Natural killer cell (primary cell): Measurements from ENCODE around the gene SCARB1. TPM values are rescaled to one million over a fixed set of nuclear protein-coding genes. Genes with fewer than 3 reads are reported as not detected.
A peak's percentile ranks its signal among the peaks of the same experiment; 100 is the strongest.

ENCODE experiments used
- ATAC-seq, 3 donors: fragments of 150-1000 bp in 2 of 3; fragments of 200-7000 bp in 1 of 3; cut with Tn5 transposase; 1 replicate in 1 of 3; 2 replicates in 2 of 3; pipeline ENCODE4 v1.10.0; 2021; ENCODE audit warnings: mild to moderate bottlenecking in 2 of 3, moderate library complexity in 2 of 3
- DNase-seq, 2 donors: peaks; one replicate each; pipeline versions ENCODE4 v3.0.0 to v3.0.0-alpha.2; 2013 to 2021; ENCODE audit warnings: mixed read lengths in 1 of 2
- H3K27ac ChIP-seq: one replicate; pipeline ENCODE4 v1.5.1; 2013; ENCODE audit warnings: mild to moderate bottlenecking, low read length
- H3K27me3 ChIP-seq: one replicate; pipeline ENCODE4 v1.6.1; 2013; ENCODE audit warnings: low read length; ENCODE audit not compliant: control insufficient read depth, insufficient read depth
- H3K36me3 ChIP-seq: one replicate; pipeline ENCODE4 v1.6.1; 2013; ENCODE audit warnings: low read length; ENCODE audit not compliant: control insufficient read depth, insufficient read depth
- H3K4me1 ChIP-seq: one replicate; pipeline ENCODE4 v1.6.1; 2013; ENCODE audit warnings: low read length; ENCODE audit not compliant: control insufficient read depth, insufficient read depth
- H3K4me3 ChIP-seq: one replicate; pipeline ENCODE4 v1.5.1; 2013; ENCODE audit warnings: low read length
- H3K9me3 ChIP-seq: one replicate; pipeline ENCODE4 v1.6.1; 2013; ENCODE audit warnings: low read length; ENCODE audit not compliant: control insufficient read depth, insufficient read depth
- H3K27ac Mint-ChIP-seq, 2 donors: one replicate each; pipeline ENCODE4 v1.8.0; 2022; ENCODE audit warnings: mild to moderate bottlenecking in 2 of 2, mixed read lengths in 2 of 2, moderate library complexity in 1 of 2
- H3K27me3 Mint-ChIP-seq, 2 donors: one replicate each; pipeline ENCODE4 v1.8.0; 2022; ENCODE audit warnings: low read depth in 2 of 2, mixed read lengths in 2 of 2
- H3K36me3 Mint-ChIP-seq: one replicate; pipeline ENCODE4 v1.8.0; 2022; ENCODE audit warnings: mixed read lengths
- H3K4me1 Mint-ChIP-seq, 2 donors: one replicate each; pipeline ENCODE4 v1.8.0; 2022; ENCODE audit warnings: mixed read lengths in 2 of 2
- H3K4me3 Mint-ChIP-seq: one replicate; pipeline ENCODE4 v1.8.0; 2022; ENCODE audit warnings: mild to moderate bottlenecking, moderate library complexity, mixed read lengths
- H3K9me3 Mint-ChIP-seq, 2 donors: one replicate each; pipeline ENCODE4 v1.8.0; 2022; ENCODE audit warnings: mixed read lengths in 2 of 2
- WGBS: methylation state at CpG from one replicate; pipeline ENCODE4 v1.1.7; 2013; ENCODE audit warnings: missing lambda C conversion rate; ENCODE audit not compliant: insufficient coverage; 5-methylcytosine and 5-hydroxymethylcytosine counted together
- intact Hi-C: fragments of 100-400 bp; cut with micrococcal nuclease; formaldehyde crosslinking; loops from one replicate; pipeline ENCODE4 v1.14.2; 2022
- total RNA-seq, 4 donors: library from RNA; stranded (reverse); fragments of 120-200 nt in 1 of 4; gene quantifications; one replicate each; pipeline versions ENCODE4 v1.2.3 to v1.2.4, GENCODE V29; 2013 to 2022
- TF ChIP-seq, protein P1 (sequence below): fragments of 200-600 bp; IDR thresholded peaks from one replicate; pipeline ENCODE4 v1.8.0; 2022; ENCODE audit warnings: antibody characterized with exemption

Gene SCARB1
- total RNA-seq, 3 donors from 2014 or later (not counting 1 experiment from before 2014, with no cell fraction given), result 1.1 to 2.7 (median 1.3) TPM

DNA sequence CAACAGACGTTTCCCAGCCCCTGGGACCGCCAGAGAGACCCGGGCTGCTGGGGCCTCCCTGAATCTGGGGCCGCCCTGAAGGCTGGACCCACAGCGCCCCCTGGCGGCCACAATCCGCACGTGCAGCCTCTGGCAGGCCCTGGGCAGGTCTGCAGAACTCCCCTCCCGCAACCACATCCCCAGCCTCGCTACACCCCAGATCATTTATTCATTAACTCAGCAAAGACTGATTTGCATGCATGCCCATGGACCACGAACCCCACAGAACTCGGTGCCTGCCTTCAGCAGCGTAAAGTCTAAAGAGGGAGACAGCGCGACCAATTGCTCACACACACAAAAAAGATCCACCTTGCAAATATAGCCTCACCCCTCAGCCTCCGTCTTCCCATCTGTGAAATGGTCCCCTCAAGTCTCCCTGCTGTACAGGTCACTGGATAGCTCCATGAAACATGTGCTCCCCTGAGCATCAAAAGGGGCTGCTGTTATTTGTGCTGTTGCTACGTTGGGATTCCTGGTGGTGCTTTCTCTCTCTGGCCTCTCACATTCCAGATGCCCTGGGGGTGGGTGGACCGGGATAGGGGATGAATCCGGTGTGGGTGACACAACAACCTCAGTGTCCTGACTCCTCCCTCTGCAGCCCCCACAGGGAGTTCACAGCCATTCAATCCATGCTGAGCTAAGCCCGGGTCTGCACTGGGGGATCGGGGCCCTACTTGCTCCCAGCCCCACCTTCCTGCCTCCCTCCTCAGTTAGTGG lies 96.4 kb downstream of the SCARB1 start:
- Mint-ChIP-seq H3K27ac (peak overlapping the region; percentile 64 to 80), H3K36me3 (no peaks in the 10 kb centered on the region), H3K27me3 (peaks cover 27 to 35% of the 10 kb centered on the region in 2 donors), H3K9me3 (peaks cover 0 to 2% of the 10 kb centered on the region in 2 donors), H3K4me3 (peak overlapping the region; percentile 60), H3K4me1 (peaks cover 21% of the 10 kb centered on the region in 2 donors)
- H3K4me3 ChIP-seq, result no peak overlapping the region
- peak; percentile 83 to 87 for DNase-seq
- WGBS, result 34% methylated on average over 21 of the region's 21 CpGs
- TF ChIP-seq, protein P1, sequence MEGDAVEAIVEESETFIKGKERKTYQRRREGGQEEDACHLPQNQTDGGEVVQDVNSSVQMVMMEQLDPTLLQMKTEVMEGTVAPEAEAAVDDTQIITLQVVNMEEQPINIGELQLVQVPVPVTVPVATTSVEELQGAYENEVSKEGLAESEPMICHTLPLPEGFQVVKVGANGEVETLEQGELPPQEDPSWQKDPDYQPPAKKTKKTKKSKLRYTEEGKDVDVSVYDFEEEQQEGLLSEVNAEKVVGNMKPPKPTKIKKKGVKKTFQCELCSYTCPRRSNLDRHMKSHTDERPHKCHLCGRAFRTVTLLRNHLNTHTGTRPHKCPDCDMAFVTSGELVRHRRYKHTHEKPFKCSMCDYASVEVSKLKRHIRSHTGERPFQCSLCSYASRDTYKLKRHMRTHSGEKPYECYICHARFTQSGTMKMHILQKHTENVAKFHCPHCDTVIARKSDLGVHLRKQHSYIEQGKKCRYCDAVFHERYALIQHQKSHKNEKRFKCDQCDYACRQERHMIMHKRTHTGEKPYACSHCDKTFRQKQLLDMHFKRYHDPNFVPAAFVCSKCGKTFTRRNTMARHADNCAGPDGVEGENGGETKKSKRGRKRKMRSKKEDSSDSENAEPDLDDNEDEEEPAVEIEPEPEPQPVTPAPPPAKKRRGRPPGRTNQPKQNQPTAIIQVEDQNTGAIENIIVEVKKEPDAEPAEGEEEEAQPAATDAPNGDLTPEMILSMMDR, result peak; percentile 98
- no peak overlapping the region for H3K27ac ChIP-seq
- peaks cover 42% of the 10 kb centered on the region for H3K4me1 ChIP-seq
- intact Hi-C loops, result loop anchor here (1.0 to 5.0 kb wide), 2 partner anchors 435 to 731 kb away; no protein-coding TSS in a partner anchor
- ATAC-seq, result peak; percentile 78 to 87 (median 78)
- H3K36me3 ChIP-seq, result no peaks in the 10 kb centered on the region
- peaks cover 16% of the 10 kb centered on the region for H3K27me3 ChIP-seq
- peaks cover 22% of the 10 kb centered on the region for H3K9me3 ChIP-seq

DNA sequence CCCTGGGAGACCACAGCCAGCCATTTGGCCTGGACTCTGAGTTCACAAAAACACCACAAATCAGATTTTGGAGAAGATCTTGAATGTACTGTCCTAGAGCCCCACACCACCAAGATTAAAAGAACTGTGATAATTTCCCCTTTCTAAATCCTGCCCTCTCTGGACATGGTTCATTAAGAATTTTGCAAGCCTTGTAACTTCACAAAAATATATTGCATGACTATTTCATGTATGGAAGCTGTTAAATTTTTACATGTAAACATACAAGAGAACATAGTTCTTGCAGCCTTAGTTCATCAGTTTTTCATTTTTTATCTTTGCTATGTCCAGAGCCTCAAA lies 97.0 kb downstream of the SCARB1 start:
- intact Hi-C loops, result loop anchor here (1.0 to 5.0 kb wide), 2 partner anchors 434 to 730 kb away; no protein-coding TSS in a partner anchor
- Mint-ChIP-seq H3K27ac (peak overlapping the region; percentile 64 to 80), H3K4me3 (peak overlapping the region; percentile 60), H3K9me3 (peaks cover 0 to 2% of the 10 kb centered on the region in 2 donors), H3K36me3 (no peaks in the 10 kb centered on the region), H3K27me3 (peaks cover 24 to 32% of the 10 kb centered on the region in 2 donors), H3K4me1 (peaks cover 16 to 18% of the 10 kb centered on the region in 2 donors)
- peaks cover 22% of the 10 kb centered on the region for H3K9me3 ChIP-seq
- H3K27ac ChIP-seq, result no peak overlapping the region
- H3K36me3 ChIP-seq, result no peaks in the 10 kb centered on the region
- H3K27me3 ChIP-seq, result peaks cover 20% of the 10 kb centered on the region
- H3K4me1 ChIP-seq, result peaks cover 43% of the 10 kb centered on the region
- no peak for ATAC-seq
- DNase-seq, result no peak
- no peak overlapping the region for H3K4me3 ChIP-seq
- TF ChIP-seq, protein P1, result no peak

DNA sequence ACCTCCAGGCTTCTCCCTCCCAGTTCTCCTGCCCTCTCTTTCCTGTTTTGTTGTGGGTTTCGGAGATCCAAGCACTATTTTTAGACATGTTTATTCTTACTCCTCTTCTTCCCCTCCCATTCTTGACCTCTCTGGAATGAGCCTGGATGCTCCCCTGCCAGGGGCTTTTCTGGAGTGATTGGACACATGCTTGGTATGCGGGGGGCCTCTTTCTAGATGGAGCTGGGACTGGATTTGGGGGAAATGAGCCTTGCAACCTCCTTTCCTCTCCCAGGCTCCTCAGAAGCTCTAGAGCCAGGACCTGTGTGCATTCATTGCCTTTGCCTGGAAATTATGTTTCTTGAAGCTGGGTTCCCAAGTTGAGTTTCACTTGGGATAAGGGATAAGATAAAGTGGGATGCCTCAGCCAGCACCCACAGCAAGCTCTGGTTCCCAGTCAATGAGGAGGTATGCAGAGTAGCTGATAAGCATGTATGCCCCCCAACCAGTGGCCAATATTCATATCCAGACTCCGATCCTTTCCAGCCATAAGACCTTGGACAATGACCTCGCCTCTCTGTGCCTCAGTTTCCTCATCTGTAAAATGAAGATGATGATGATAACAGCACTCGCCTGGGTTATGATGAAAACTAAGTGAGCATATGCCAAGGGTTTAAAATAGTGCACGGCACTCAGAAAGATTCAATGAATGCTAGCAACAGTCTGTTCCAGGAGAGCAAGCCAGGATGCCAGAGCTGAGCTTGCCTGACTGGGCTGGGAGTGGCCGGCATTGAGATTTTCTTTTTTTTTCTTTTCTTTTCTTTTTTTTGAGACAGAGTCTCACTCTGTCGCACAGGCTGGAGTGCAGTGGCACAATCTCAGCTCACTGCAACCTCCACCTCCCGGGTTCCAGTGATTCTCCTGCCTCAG lies 97.8 kb downstream of the SCARB1 start:
- Histone ChIP-seq H3K36me3 (no peaks in the 10 kb centered on the region), H3K4me1 (peaks cover 42% of the 10 kb centered on the region), H3K27me3 (peaks cover 22% of the 10 kb centered on the region), H3K9me3 (peaks cover 22% of the 10 kb centered on the region), H3K4me3 (no peak overlapping the region), H3K27ac (no peak overlapping the region)
- peaks cover 23 to 31% of the 10 kb centered on the region in 2 donors for H3K27me3 Mint-ChIP-seq
- DNase-seq (no peak), ATAC-seq (no peak)
- intact Hi-C loops, result loop anchor here (5.0 kb wide), 1 partner anchor 434 kb away; no protein-coding TSS in a partner anchor
- no peak overlapping the region for H3K27ac Mint-ChIP-seq
- WGBS, result 97% methylated on average over 9 of the region's 9 CpGs
- H3K9me3 Mint-ChIP-seq, result peaks cover 0 to 2% of the 10 kb centered on the region in 2 donors
- no peaks in the 10 kb centered on the region for H3K36me3 Mint-ChIP-seq
- TF ChIP-seq, protein P1, result no peak
- peak overlapping the region; percentile 9 for H3K4me3 Mint-ChIP-seq
- peaks cover 15 to 17% of the 10 kb centered on the region in 2 donors for H3K4me1 Mint-ChIP-seq
